Kidney (tissue), 14 donors: ENCODE data around the gene TNFRSF11A. TPM values are rescaled to one million over a fixed set of nuclear protein-coding genes. Genes with fewer than 3 reads are reported as not detected.

ENCODE experiments used
- DNase-seq, 5 donors: peaks; one replicate each; pipeline ENCODE4 v3.0.0-alpha.2; 2013 to 2020
- FAIRE-seq: peaks from 2 replicates; lab custom pipeline; 2012; peaks lifted over from hg19 to GRCh38; lab: Jason Lieb, UNC
- H3K27ac ChIP-seq, 2 donors: one replicate each; pipeline ENCODE4 v1.7.0; 2013; ENCODE audit warnings: low read depth in 2 of 2, low read length in 2 of 2, inconsistent platforms in 1 of 2
- H3K27me3 ChIP-seq: one replicate; pipeline ENCODE4 v1.7.1; 2013; ENCODE audit warnings: low read length, inconsistent platforms; ENCODE audit not compliant: control insufficient read depth, insufficient read depth
- H3K36me3 ChIP-seq, 3 donors: one replicate each; pipeline versions ENCODE4 v1.7.0 to v1.7.1; 2013; ENCODE audit warnings: low read length in 3 of 3, control low read depth in 1 of 3, inconsistent platforms in 1 of 3; ENCODE audit not compliant: insufficient read depth in 3 of 3, control insufficient read depth in 2 of 3
- H3K4me1 ChIP-seq, 3 donors: one replicate each; pipeline versions ENCODE4 v1.7.0 to v1.7.1; 2013; ENCODE audit warnings: low read length in 3 of 3, inconsistent platforms in 1 of 3, low read depth in 1 of 3; ENCODE audit not compliant: control insufficient read depth in 2 of 3, insufficient read depth in 2 of 3
- H3K4me3 ChIP-seq, 3 donors: one replicate each; pipeline versions ENCODE4 v1.7.0 to v1.8.1; 2013; ENCODE audit warnings: low read length in 3 of 3, control low read depth in 1 of 3, inconsistent platforms in 1 of 3
- H3K9ac ChIP-seq, 3 donors: one replicate each; pipeline versions ENCODE4 v1.7.0 to v1.7.1; 2013; ENCODE audit warnings: low read length in 3 of 3, control low read depth in 1 of 3, inconsistent platforms in 1 of 3
- H3K9me3 ChIP-seq, 3 donors: one replicate each; pipeline versions ENCODE4 v1.7.0 to v1.7.1; 2013; ENCODE audit warnings: low read length in 3 of 3, control low read depth in 1 of 3, inconsistent platforms in 1 of 3; ENCODE audit not compliant: control insufficient read depth in 2 of 3, insufficient read depth in 1 of 3
- CTCF ChIP-seq: IDR thresholded peaks from 3 replicates; pipeline ENCODE4 v1.5.1; 2012; ENCODE audit warnings: mild to moderate bottlenecking, moderate library complexity, borderline replicate concordance; ENCODE audit not compliant: insufficient read depth; ENCODE audit errors: extremely low read depth
- intact Hi-C: fragments of 100-400 bp; cut with DNase I; formaldehyde crosslinking; loops from one replicate; pipeline ENCODE4 v1.11.1; 2022
- polyA plus RNA-seq: library from polyadenylated mRNA; stranded (reverse); fragments of 350-450 nt; fragmentation: Illumina TruSeq; extraction: RNeasy Lipid Tissue Mini Kit (QIAGEN cat#74804); gene quantifications from one replicate; pipeline ENCODE4 v1.2.3, GENCODE V29; 2014; ENCODE audit warnings: low read depth, low replicate concordance; ENCODE audit not compliant: insufficient read depth
- total RNA-seq: library from RNA; stranded (reverse); fragmentation: NEBNext Ultra II Directional; extraction: Animal tissue kit (Norgen Biotek cat#: 25700); gene quantifications from one replicate; pipeline ENCODE4 v1.2.1, GENCODE V29; 2021
- donor health status: control.
- donor health status: control.
- donor health status: control.
- donor health status: control.
- donor health status: control.
- donor health status: DM: yes; HTN: yes; CAD: no.
- donor health status: Normal renal cell carcinoma (clear cell type).

The TNFRSF11A gene
- total and polyA plus RNA-seq, 2 donors from 2014 or later, result 0.39 to 5.4 TPM

- Histone ChIP-seq H3K27ac (no peak overlapping the region), H3K9ac (no peak overlapping the region), H3K36me3 (no peaks in the 10 kb centered on the region), H3K9me3 (no peaks in the 10 kb centered on the region), H3K27me3 (no peaks in the 10 kb centered on the region), H3K4me3 (no peak overlapping the region), H3K4me1 (no peaks in the 10 kb centered on the region)
- DNase-seq (no peak), FAIRE-seq (no peak)
- TF ChIP-seq CTCF, result no peak
- intact Hi-C loops, result no loop called here
Observed at GRCh38 chr18:62426191-62426488, 101.0 kb downstream of the TNFRSF11A start.

- Histone ChIP-seq H3K4me3 (no peak overlapping the region), H3K9me3 (no peaks in the 10 kb centered on the region), H3K36me3 (no peaks in the 10 kb centered on the region), H3K27ac (no peak overlapping the region), H3K9ac (no peak overlapping the region), H3K27me3 (no peaks in the 10 kb centered on the region), H3K4me1 (no peaks in the 10 kb centered on the region)
- DNase-seq (no peak), FAIRE-seq (no peak)
- intact Hi-C loops, result loop anchor here (10.0 kb wide), 1 partner anchor 143 kb away; no protein-coding TSS in a partner anchor
- no peak for TF ChIP-seq CTCF
Observed at GRCh38 chr18:62432176-62432575, 107.1 kb downstream of the TNFRSF11A start.

- Histone ChIP-seq H3K27me3 (no peaks in the 10 kb centered on the region), H3K9me3 (no peaks in the 10 kb centered on the region), H3K9ac (no peak overlapping the region), H3K4me3 (no peak overlapping the region), H3K27ac (no peak overlapping the region), H3K36me3 (no peaks in the 10 kb centered on the region), H3K4me1 (peaks cover 0 to 2% (median 0%) of the 10 kb centered on the region in 3 donors)
- TF ChIP-seq CTCF, result no peak
- FAIRE-seq (no peak), DNase-seq (no peak)
- intact Hi-C loops, result loop anchor here (10.0 kb wide), 1 partner anchor 140 kb away; no protein-coding TSS in a partner anchor
Observed at GRCh38 chr18:62434798-62435197, 109.7 kb downstream of the TNFRSF11A start.

- no peak for FAIRE-seq
- Histone ChIP-seq H3K4me3 (no peak overlapping the region), H3K4me1 (peaks cover 0 to 2% (median 0%) of the 10 kb centered on the region in 3 donors), H3K27me3 (no peaks in the 10 kb centered on the region), H3K9ac (no peak overlapping the region), H3K27ac (no peak overlapping the region), H3K36me3 (no peaks in the 10 kb centered on the region), H3K9me3 (no peaks in the 10 kb centered on the region)
- intact Hi-C loops, result loop anchor here (10.0 kb wide), 1 partner anchor 139 kb away; no protein-coding TSS in a partner anchor
- no peak for TF ChIP-seq CTCF
- DNase-seq, result no peak
Observed at GRCh38 chr18:62435435-62436031, 110.4 kb downstream of the TNFRSF11A start.
